H9 (cell line): Measurements from ENCODE around the gene ADGRG1. TPM values are rescaled to one million over a fixed set of nuclear protein-coding genes. Genes with fewer than 3 reads are reported as not detected.

Source experiments
- DNase-seq: peaks from one replicate; pipeline ENCODE4 v3.0.0-alpha.2; 2017
- H2AFZ ChIP-seq: one replicate; pipeline ENCODE4 v1.6.1; 2013; ENCODE audit warnings: mild to moderate bottlenecking, low read length, control low read depth, moderate library complexity
- H2AK5ac ChIP-seq: 2 replicates; pipeline ENCODE4 v1.6.1; 2013; ENCODE audit warnings: low read length, control low read depth, mixed read lengths; ENCODE audit not compliant: insufficient read length
- H2BK120ac ChIP-seq: one replicate; pipeline ENCODE4 v1.6.1; 2013; ENCODE audit warnings: low read depth, mild to moderate bottlenecking, low read length, control low read depth, inconsistent platforms; ENCODE audit not compliant: poor library complexity, severe bottlenecking
- H2BK12ac ChIP-seq: 2 replicates; pipeline ENCODE4 v1.6.1; 2013; ENCODE audit warnings: low read length, control low read depth, mixed read lengths, low read depth; ENCODE audit not compliant: insufficient read length
- H2BK15ac ChIP-seq: 2 replicates; pipeline ENCODE4 v1.6.1; 2013; ENCODE audit warnings: low read depth, low read length, control low read depth
- H2BK20ac ChIP-seq: one replicate; pipeline ENCODE4 v1.6.1; 2013; ENCODE audit warnings: low read depth, mild to moderate bottlenecking, low read length, control low read depth, inconsistent platforms; ENCODE audit not compliant: poor library complexity, severe bottlenecking
- H2BK5ac ChIP-seq: 2 replicates; pipeline ENCODE4 v1.6.1; 2013; ENCODE audit warnings: low read length, control low read depth, mixed read lengths; ENCODE audit not compliant: insufficient read length
- H3K14ac ChIP-seq: 2 replicates; pipeline ENCODE4 v1.6.1; 2013; ENCODE audit warnings: low read length, control low read depth; ENCODE audit not compliant: insufficient read depth
- H3K18ac ChIP-seq: 2 replicates; pipeline ENCODE4 v1.6.1; 2013; ENCODE audit warnings: low read depth, mild to moderate bottlenecking, mixed read lengths, low read length, control low read depth; ENCODE audit not compliant: insufficient read length
- H3K23ac ChIP-seq: 2 replicates; pipeline ENCODE4 v1.6.1; 2013; ENCODE audit warnings: low read length, control low read depth, mixed read lengths, low read depth; ENCODE audit not compliant: insufficient read length
- H3K23me2 ChIP-seq: 2 replicates; pipeline ENCODE4 v1.6.1; 2013; ENCODE audit warnings: low read depth, mild to moderate bottlenecking, mixed read lengths, low read length, control low read depth; ENCODE audit not compliant: insufficient read length, poor library complexity, severe bottlenecking
- H3K27ac ChIP-seq: 2 replicates; pipeline ENCODE4 v1.5.1; 2013; ENCODE audit warnings: low read length, control low read depth, mixed read lengths, low read depth; ENCODE audit not compliant: insufficient read length
- H3K27me3 ChIP-seq: 2 replicates; pipeline ENCODE4 v1.6.1; 2013; ENCODE audit warnings: low read length, control low read depth, inconsistent platforms; ENCODE audit not compliant: insufficient read depth
- H3K4ac ChIP-seq: 2 replicates; pipeline ENCODE4 v1.6.1; 2013; ENCODE audit warnings: low read depth, mild to moderate bottlenecking, control low read depth, inconsistent platforms, low read length, moderate library complexity
- H3K4me1 ChIP-seq: 2 replicates; pipeline ENCODE4 v1.6.1; 2013; ENCODE audit warnings: low read length, control low read depth, inconsistent platforms; ENCODE audit not compliant: insufficient read depth
- H3K4me2 ChIP-seq: 2 replicates; pipeline ENCODE4 v1.6.1; 2013; ENCODE audit warnings: low read length, control low read depth, mixed read lengths; ENCODE audit not compliant: insufficient read length, insufficient read depth
- H3K56ac ChIP-seq: 2 replicates; pipeline ENCODE4 v1.6.1; 2013; ENCODE audit warnings: low read depth, mild to moderate bottlenecking, mixed read lengths, low read length, control low read depth; ENCODE audit not compliant: insufficient read length
- H3K79me1 ChIP-seq: 2 replicates; pipeline ENCODE4 v1.6.1; 2013; ENCODE audit warnings: low read depth, mild to moderate bottlenecking, moderate library complexity, low read length, control low read depth, inconsistent platforms; ENCODE audit not compliant: insufficient read depth, poor library complexity, severe bottlenecking
- H3K79me2 ChIP-seq: 2 replicates; pipeline ENCODE4 v1.6.1; 2013; ENCODE audit warnings: low read length, control low read depth, inconsistent platforms; ENCODE audit not compliant: insufficient read depth
- H3K9ac ChIP-seq: 2 replicates; pipeline ENCODE4 v1.6.1; 2013; ENCODE audit warnings: low read length, control low read depth, mixed read lengths; ENCODE audit not compliant: insufficient read length; ENCODE audit errors: extremely low read depth
- H3K9me3 ChIP-seq: one replicate; pipeline ENCODE4 v1.6.1; 2013; ENCODE audit warnings: low read depth, low read length, inconsistent platforms; ENCODE audit not compliant: control insufficient read depth
- H3T11ph ChIP-seq: one replicate; pipeline ENCODE4 v1.6.1; 2013; ENCODE audit warnings: mild to moderate bottlenecking, low read length, control low read depth, inconsistent platforms
- H4K20me1 ChIP-seq: one replicate; pipeline ENCODE4 v1.6.1; 2013; ENCODE audit not compliant: control insufficient read depth, insufficient read length, insufficient read depth
- H4K5ac ChIP-seq: 2 replicates; pipeline ENCODE4 v1.6.1; 2013; ENCODE audit warnings: low read depth, mild to moderate bottlenecking, mixed read lengths, low read length, control low read depth; ENCODE audit not compliant: insufficient read length
- H4K8ac ChIP-seq: replicated peaks from 2 replicates; pipeline ENCODE4 v1.6.1; 2013; ENCODE audit warnings: low read length, control low read depth, mixed read lengths, low read depth; ENCODE audit not compliant: insufficient read length
- H4K91ac ChIP-seq: 2 replicates; pipeline ENCODE4 v1.6.1; 2013; ENCODE audit warnings: low read depth, mild to moderate bottlenecking, moderate library complexity, mixed read lengths, low read length, control low read depth; ENCODE audit not compliant: insufficient read length
- H3K27ac Mint-ChIP-seq, 3 experiments: 2 replicates in 2 of 3; 3 replicates in 1 of 3; pipeline ENCODE4 v1.8.0; 2020 to 2021; ENCODE audit warnings: mixed read lengths in 3 of 3, mild to moderate bottlenecking in 1 of 3, moderate library complexity in 1 of 3
- H3K27me3 Mint-ChIP-seq: 2 replicates; pipeline ENCODE4 v1.8.0; 2021; ENCODE audit warnings: low read depth, mild to moderate bottlenecking, moderate library complexity, mixed read lengths
- H3K36me3 Mint-ChIP-seq, 3 experiments: 2 replicates in 2 of 3; 3 replicates in 1 of 3; pipeline ENCODE4 v1.8.0; 2020 to 2021; ENCODE audit warnings: low read depth in 3 of 3, mixed read lengths in 3 of 3; ENCODE audit not compliant: insufficient read depth in 1 of 3
- H3K4me1 Mint-ChIP-seq, 2 experiments: 2 replicates each; pipeline ENCODE4 v1.8.0; 2020; ENCODE audit warnings: mixed read lengths in 2 of 2
- H3K4me3 Mint-ChIP-seq, 2 experiments: 2 replicates in 1 of 2; 3 replicates in 1 of 2; pipeline ENCODE4 v1.8.0; 2020 to 2021; ENCODE audit warnings: mild to moderate bottlenecking in 2 of 2, mixed read lengths in 2 of 2, moderate library complexity in 1 of 2
- H3K9me3 Mint-ChIP-seq, 2 experiments: 2 replicates in 1 of 2; 3 replicates in 1 of 2; pipeline ENCODE4 v1.8.0; 2020; ENCODE audit warnings: mild to moderate bottlenecking in 2 of 2, mixed read lengths in 2 of 2, moderate library complexity in 1 of 2
- CTCF ChIP-seq: fragments of 200-600 bp; sonication (generic); conservative IDR thresholded peaks from 3 replicates; pipeline ENCODE4 v1.8.0; 2021; ENCODE audit warnings: antibody characterized with exemption, mild to moderate bottlenecking
- WGBS: extraction: QIAGEN DNeasy Blood & Tissue Kit; methylation state at CpG from one replicate; pipeline ENCODE4 v1.1.7; 2013; ENCODE audit warnings: missing lambda C conversion rate, low lambda C conversion rate, mixed read lengths; ENCODE audit not compliant: insufficient read length; ENCODE audit errors: extremely low coverage; 5-methylcytosine and 5-hydroxymethylcytosine counted together
- total RNA-seq: library from RNA; stranded (reverse); gene quantifications from 2 replicates; pipeline ENCODE4 v1.2.1, GENCODE V29; 2021

Gene ADGRG1
- total RNA-seq, 1 experiment from 2014 or later = 1.1 TPM

GRCh38 chr16:57627184-57627871 lies 1.1 kb upstream of the ADGRG1 start:
- Histone ChIP-seq H2BK12ac (no peak overlapping the region), H3K27ac (no peak overlapping the region), H2BK120ac (no peak overlapping the region), H3K14ac (no peak overlapping the region), H3K79me1 (no peaks in the 10 kb centered on the region), H2AFZ (no peak overlapping the region), H3K56ac (no peak overlapping the region), H4K20me1 (peaks cover 3% of the 10 kb centered on the region), H3K18ac (no peak overlapping the region), H3K23ac (no peak overlapping the region), H3K9ac (no peak overlapping the region), H2BK15ac (no peak overlapping the region), H4K8ac (no peak overlapping the region), H3K27me3 (no peaks in the 10 kb centered on the region; the same call in 1 of the 2 replicates), H3K4me1 (no peaks in the 10 kb centered on the region; the same call in 1 of the 2 replicates), H3K4me2 (no peak overlapping the region), H3K79me2 (no peaks in the 10 kb centered on the region), H3T11ph (no peak overlapping the region), H3K4ac (no peak overlapping the region), H2AK5ac (no peak overlapping the region), H4K91ac (no peak overlapping the region), H2BK20ac (no peak overlapping the region), H4K5ac (no peak overlapping the region), H3K23me2 (peaks cover 3% of the 10 kb centered on the region), H3K9me3 (no peaks in the 10 kb centered on the region), H2BK5ac (no peak overlapping the region)
- TF ChIP-seq CTCF = peak; percentile 47
- Mint-ChIP-seq H3K36me3 (no peaks in the 10 kb centered on the region; a peak in 1 of 7 replicates), H3K4me1 (peaks cover 37 to 67% of the 10 kb centered on the region in 2 experiments), H3K27ac (no peak overlapping the region), H3K4me3 (peak overlapping the region in 1 of 2 experiments; percentile 65; a peak in 1 of 5 replicates), H3K27me3 (peaks cover 15% of the 10 kb centered on the region), H3K9me3 (peaks cover 0 to 3% of the 10 kb centered on the region in 2 experiments; a peak in 2 of 5 replicates)
- WGBS = no CpG with 5 or more reads among the region's 15 CpGs
- DNase-seq = peak; percentile 69
